Spleen (tissue), 11 donors: ENCODE measurements around the gene LSAMP. TPM values are rescaled to one million over a fixed set of nuclear protein-coding genes. Genes with fewer than 3 reads are reported as not detected.
A peak's percentile ranks its signal among the peaks of the same experiment; 100 is the strongest.

Experiments used
- DNase-seq: peaks from one replicate; pipeline ENCODE4 v3.0.0-alpha.2; 2020
- H3K27ac ChIP-seq, 8 donors: fragments of 200-600 bp; sonication (generic) in 7 of 8; 1 replicate in 4 of 8; 2 replicates in 4 of 8; pipeline versions ENCODE4 v1.5.0 to v1.8.0; 2016 to 2021; ENCODE audit warnings: inconsistent platforms in 4 of 8, mild to moderate bottlenecking in 4 of 8, moderate library complexity in 1 of 8
- H3K27me3 ChIP-seq, 7 donors: fragments of 200-600 bp; sonication (generic) in 6 of 7; replicated peaks in 1 of 7; 1 replicate in 4 of 7; 2 replicates in 3 of 7; pipeline versions ENCODE4 v1.5.0 to v1.8.0; 2016 to 2021; ENCODE audit warnings: inconsistent platforms in 3 of 7, mild to moderate bottlenecking in 1 of 7
- H3K36me3 ChIP-seq, 6 donors: fragments of 200-600 bp; sonication (generic) in 5 of 6; 1 replicate in 4 of 6; 2 replicates in 2 of 6; pipeline versions ENCODE4 v1.5.0 to v1.8.0; 2016 to 2021; ENCODE audit warnings: inconsistent platforms in 2 of 6
- H3K4me1 ChIP-seq, 6 donors: fragments of 200-600 bp; sonication (generic) in 5 of 6; 1 replicate in 3 of 6; 2 replicates in 3 of 6; pipeline versions ENCODE4 v1.5.0 to v1.8.0; 2016 to 2021; ENCODE audit warnings: inconsistent platforms in 3 of 6
- H3K4me3 ChIP-seq, 8 donors: fragments of 200-600 bp; sonication (generic) in 7 of 8; 1 replicate in 4 of 8; 2 replicates in 4 of 8; pipeline versions ENCODE4 v1.5.0 to v1.8.0; 2016 to 2021; ENCODE audit warnings: inconsistent platforms in 4 of 8, mild to moderate bottlenecking in 4 of 8, moderate library complexity in 2 of 8
- H3K9me3 ChIP-seq, 8 donors: fragments of 200-600 bp; sonication (generic) in 7 of 8; 1 replicate in 4 of 8; 2 replicates in 4 of 8; pipeline versions ENCODE4 v1.5.0 to v1.8.0; 2016 to 2021; ENCODE audit warnings: inconsistent platforms in 4 of 8
- POLR2A ChIP-seq, 3 donors: fragments of 450-650 bp; IDR thresholded peaks; one replicate each; pipeline ENCODE4 v1.5.1; 2017; ENCODE audit warnings: antibody characterized with exemption in 3 of 3, mild to moderate bottlenecking in 1 of 3
- POLR2AphosphoS5 ChIP-seq, 3 donors: sonication (generic); formaldehyde crosslinking; IDR thresholded peaks; one replicate each; pipeline ENCODE4 v1.5.1; 2017; ENCODE audit warnings: antibody characterized with exemption in 3 of 3
- WGBS, 5 donors: extraction: QIAGEN DNeasy Blood & Tissue Kit in 3 of 5; methylation state at CpG; one replicate each; pipeline versions ENCODE4 v1.1.5 to v1.1.7; 2013 to 2018; 5-methylcytosine and 5-hydroxymethylcytosine counted together
- intact Hi-C: fragments of 100-400 bp; cut with DNase I; formaldehyde crosslinking; loops from one replicate; pipeline ENCODE4 v1.15.0; 2023; ENCODE audit warnings: low total_unique reads
- polyA plus RNA-seq, 3 donors: library from polyadenylated mRNA; stranded (reverse); fragments of 200-250 nt; gene quantifications; one replicate each; pipeline ENCODE4 v1.2.1, GENCODE V29; 2013
- total RNA-seq, 7 donors: library from RNA; depleted of rRNA in 3 of 7; stranded (reverse); fragments of >200 nt in 3 of 7; fragmentation: NEBNext Ultra II Directional in 4 of 7; extraction: Animal tissue kit (Norgen Biotek cat#: 25700) in 4 of 7; gene quantifications; one replicate each; pipeline versions ENCODE4 v1.1.0 to v1.2.1, GENCODE V29; 2016 to 2021
- TF ChIP-seq, protein P1 (sequence below), 11 experiments: fragments of 200-600 bp in 7 of 11; fragments of 450-650 bp in 4 of 11; sonication (generic) in 4 of 11; IDR thresholded peaks in 8 of 11; conservative IDR thresholded peaks in 3 of 11; 1 replicate in 7 of 11; 2 replicates in 4 of 11; pipeline versions ENCODE4 v1.4.0 to v1.8.0; 2016 to 2021; ENCODE audit warnings: antibody characterized with exemption in 11 of 11, inconsistent platforms in 4 of 11, mild to moderate bottlenecking in 1 of 11
- donor health status: healthy with polysubstance abuse.
- donor health status: DM: no; HTN: no; CAD: no; lungs with moderate emphysema.
- donor health status: DM: no; HTN: no; CAD: no.
- donor health status: Bipolar disorder and iron deficiency.
- donor health status: healthy.
- donor health status: DM: no; HTN: no; CAD: no.
- donor health status: DM: yes; HTN: yes; CAD: no.

LSAMP gene
- total and polyA plus RNA-seq, 10 donors, result 0.45 to 6.8 (median 1.3) TPM

DNA sequence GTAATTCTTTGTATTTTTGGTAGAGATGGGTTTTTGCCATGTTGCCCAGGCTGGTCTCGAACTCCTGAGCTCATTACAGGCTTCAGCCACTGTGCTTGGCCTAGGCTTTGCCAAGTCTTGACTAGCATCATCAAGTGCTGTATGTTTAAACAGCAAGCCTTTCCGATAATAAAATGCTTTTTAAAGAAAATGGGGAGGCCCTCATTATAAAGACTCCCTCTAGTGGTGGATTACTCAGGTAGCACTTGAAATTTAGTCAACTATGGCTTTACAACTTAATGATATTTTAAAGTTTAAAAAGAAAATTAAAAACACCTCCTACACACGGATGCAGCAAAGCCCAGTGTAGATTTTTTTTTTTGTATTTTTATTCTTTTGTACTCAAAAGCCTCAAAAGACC is 608.3 kb downstream of the LSAMP start:
- H3K27ac ChIP-seq, result no peak overlapping the region
- DNase-seq, result no peak
- no peak for TF ChIP-seq POLR2A (IDR thresholded peaks at IDR 0.05)
- TF ChIP-seq, protein P1, sequence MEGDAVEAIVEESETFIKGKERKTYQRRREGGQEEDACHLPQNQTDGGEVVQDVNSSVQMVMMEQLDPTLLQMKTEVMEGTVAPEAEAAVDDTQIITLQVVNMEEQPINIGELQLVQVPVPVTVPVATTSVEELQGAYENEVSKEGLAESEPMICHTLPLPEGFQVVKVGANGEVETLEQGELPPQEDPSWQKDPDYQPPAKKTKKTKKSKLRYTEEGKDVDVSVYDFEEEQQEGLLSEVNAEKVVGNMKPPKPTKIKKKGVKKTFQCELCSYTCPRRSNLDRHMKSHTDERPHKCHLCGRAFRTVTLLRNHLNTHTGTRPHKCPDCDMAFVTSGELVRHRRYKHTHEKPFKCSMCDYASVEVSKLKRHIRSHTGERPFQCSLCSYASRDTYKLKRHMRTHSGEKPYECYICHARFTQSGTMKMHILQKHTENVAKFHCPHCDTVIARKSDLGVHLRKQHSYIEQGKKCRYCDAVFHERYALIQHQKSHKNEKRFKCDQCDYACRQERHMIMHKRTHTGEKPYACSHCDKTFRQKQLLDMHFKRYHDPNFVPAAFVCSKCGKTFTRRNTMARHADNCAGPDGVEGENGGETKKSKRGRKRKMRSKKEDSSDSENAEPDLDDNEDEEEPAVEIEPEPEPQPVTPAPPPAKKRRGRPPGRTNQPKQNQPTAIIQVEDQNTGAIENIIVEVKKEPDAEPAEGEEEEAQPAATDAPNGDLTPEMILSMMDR (IDR thresholded peaks at IDR 0.05 in 8 of 11, conservative IDR thresholded peaks at IDR 0.05 in 3 of 11), result peak in 8 of 11 experiments; percentile 6 to 59 (median 46)
- TF ChIP-seq POLR2AphosphoS5 (IDR thresholded peaks at IDR 0.05), result no peak
- H3K36me3 ChIP-seq, result no peaks in the 10 kb centered on the region
- peaks cover 0 to 4% (median 0%) of the 10 kb centered on the region in 6 donors for H3K4me1 ChIP-seq
- no peaks in the 10 kb centered on the region for H3K9me3 ChIP-seq
- no peaks in the 10 kb centered on the region for H3K27me3 ChIP-seq
- intact Hi-C loops, result no loop called here
- H3K4me3 ChIP-seq, result no peak overlapping the region
- 47 to 59% (median 55%) methylated on average over 3 of the region's 3 CpGs for WGBS, 5 donors

DNA sequence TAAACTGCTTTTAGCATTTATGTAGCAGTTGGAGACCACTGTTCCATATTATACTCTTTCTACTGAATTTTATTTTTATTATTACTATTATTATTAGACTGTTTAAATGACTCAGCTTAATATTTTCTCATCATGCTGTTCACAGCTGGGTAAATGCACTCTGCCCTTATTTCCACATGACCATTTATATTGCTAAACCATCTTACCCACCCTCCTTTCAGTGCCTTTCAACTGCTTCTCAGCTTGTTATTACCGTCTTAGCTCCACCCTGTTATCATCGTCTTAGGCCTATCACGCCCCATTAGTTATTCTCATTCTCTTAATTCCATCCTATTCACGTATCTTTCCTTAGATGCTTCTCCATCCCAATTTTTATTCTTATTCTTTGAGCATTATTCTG is 609.3 kb downstream of the LSAMP start:
- Histone ChIP-seq H3K4me1 (peaks cover 0 to 4% (median 0%) of the 10 kb centered on the region in 6 donors), H3K4me3 (no peak overlapping the region), H3K27ac (no peak overlapping the region), H3K9me3 (no peaks in the 10 kb centered on the region), H3K36me3 (no peaks in the 10 kb centered on the region), H3K27me3 (no peaks in the 10 kb centered on the region)
- 88 to 96% (median 93%) methylated on average over 4 of the region's 4 CpGs for WGBS, 5 donors
- intact Hi-C loops, result no loop called here
- DNase-seq, result no peak
- TF ChIP-seq, protein P1 (IDR thresholded peaks at IDR 0.05 in 8 of 11, conservative IDR thresholded peaks at IDR 0.05 in 3 of 11), result no peak
- TF ChIP-seq POLR2AphosphoS5 (IDR thresholded peaks at IDR 0.05) (no peak), POLR2A (IDR thresholded peaks at IDR 0.05) (no peak)

DNA sequence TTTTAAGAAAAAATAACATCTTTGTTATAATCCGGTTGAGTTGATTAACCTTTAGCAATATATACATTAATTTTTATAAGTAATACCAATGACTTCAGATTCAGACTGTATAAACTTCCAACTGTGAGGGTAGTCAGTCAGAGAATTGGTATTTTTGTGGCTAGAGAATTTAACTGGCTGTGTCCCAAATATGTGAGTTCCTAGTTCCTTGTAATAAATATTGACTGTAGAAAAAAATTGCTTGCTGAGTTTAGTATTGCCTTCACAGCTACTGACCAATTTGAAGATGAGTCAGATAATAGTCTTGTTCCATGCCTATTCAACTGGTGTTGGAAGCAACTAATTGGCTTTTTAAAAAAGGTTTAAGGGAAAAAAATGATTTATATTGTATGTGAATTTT is 611.2 kb downstream of the LSAMP start:
- intact Hi-C loops, result no loop called here
- WGBS, 5 donors, result 92 to 98% (median 96%) methylated on average over 1 of the region's 1 CpG
- Histone ChIP-seq H3K4me1 (peaks cover 0 to 4% (median 0%) of the 10 kb centered on the region in 6 donors), H3K4me3 (no peak overlapping the region), H3K36me3 (no peaks in the 10 kb centered on the region), H3K9me3 (no peaks in the 10 kb centered on the region), H3K27ac (no peak overlapping the region), H3K27me3 (no peaks in the 10 kb centered on the region)
- no peak for DNase-seq
- TF ChIP-seq POLR2AphosphoS5 (IDR thresholded peaks at IDR 0.05) (no peak), POLR2A (IDR thresholded peaks at IDR 0.05) (no peak)

DNA sequence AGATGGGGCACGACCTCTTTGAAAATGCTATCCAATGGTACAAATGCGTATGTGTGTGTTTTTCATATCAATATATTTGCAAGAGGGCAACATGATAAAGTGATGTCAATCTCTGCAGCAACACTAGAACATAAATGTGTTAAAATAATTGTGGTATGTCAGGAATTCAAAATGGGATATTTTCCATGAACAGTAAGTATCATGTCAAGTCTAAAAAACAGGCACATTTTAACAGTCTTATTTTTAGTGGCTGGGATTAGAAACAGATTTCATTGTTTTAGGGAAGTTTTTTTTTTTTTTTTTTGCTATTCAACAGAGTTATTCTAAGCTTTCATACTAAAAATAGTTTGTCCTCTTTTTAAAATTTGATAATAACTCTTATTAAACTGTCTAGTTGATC is 612.2 kb downstream of the LSAMP start:
- WGBS, 5 donors, result 41 to 81% (median 62%) methylated on average over 2 of the region's 2 CpGs
- Histone ChIP-seq H3K9me3 (no peaks in the 10 kb centered on the region), H3K36me3 (no peaks in the 10 kb centered on the region), H3K4me1 (peaks cover 0 to 4% (median 0%) of the 10 kb centered on the region in 6 donors), H3K4me3 (no peak overlapping the region), H3K27ac (no peak overlapping the region), H3K27me3 (no peaks in the 10 kb centered on the region)
- TF ChIP-seq, protein P1 (IDR thresholded peaks at IDR 0.05 in 8 of 11, conservative IDR thresholded peaks at IDR 0.05 in 3 of 11), result no peak
- TF ChIP-seq POLR2AphosphoS5 (IDR thresholded peaks at IDR 0.05) (no peak), POLR2A (IDR thresholded peaks at IDR 0.05) (no peak)
- no peak for DNase-seq
- intact Hi-C loops, result no loop called here

DNA sequence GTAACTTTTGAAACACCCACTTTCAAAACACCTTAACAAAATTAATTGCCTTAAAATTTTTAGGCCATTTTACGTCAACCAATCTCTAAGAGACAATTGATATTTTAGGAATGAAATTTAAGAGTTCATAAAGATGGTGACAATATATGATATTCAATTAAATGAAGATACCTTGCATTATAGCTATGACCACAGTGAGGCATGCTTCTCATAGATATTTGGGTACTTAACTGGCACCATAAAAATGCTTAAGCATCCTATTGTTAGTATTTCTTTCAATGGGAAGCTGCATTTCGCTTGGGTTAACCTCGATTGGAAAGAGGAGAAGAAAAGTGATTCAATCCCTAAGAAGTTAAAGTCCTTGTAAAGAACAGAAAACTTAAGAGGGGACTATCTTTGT is 613.0 kb downstream of the LSAMP start:
- H3K4me3 ChIP-seq, result no peak overlapping the region

More for the DNA sequence above, 613.0 kb downstream of the LSAMP start:
- Histone ChIP-seq H3K4me1 (peaks cover 0 to 4% (median 0%) of the 10 kb centered on the region in 6 donors), H3K9me3 (no peaks in the 10 kb centered on the region), H3K27ac (no peak overlapping the region), H3K36me3 (no peaks in the 10 kb centered on the region), H3K27me3 (no peaks in the 10 kb centered on the region)
- no peak for DNase-seq
- intact Hi-C loops, result no loop called here
- 77 to 92% (median 85%) methylated on average over 3 of the region's 3 CpGs for WGBS, 5 donors
- no peak for TF ChIP-seq POLR2AphosphoS5 (IDR thresholded peaks at IDR 0.05)
